ENCODE data around the gene C1orf87.

GRCh38 chr1:59977075-59977410 lies 96.5 kb downstream of the C1orf87 start:
- no peak for TF ChIP-seq POLR2AphosphoS5 (IDR thresholded peaks at IDR 0.05; ENCODE audit: low read depth, low read length)
- no peak for TF ChIP-seq CTCF (IDR thresholded peaks at IDR 0.05 in 2 of 3, conservative IDR thresholded peaks at IDR 0.05 in 1 of 3; ENCODE audit: borderline replicate concordance in 1 of 3, insufficient read depth in 1 of 3, low read depth in 2 of 3, low read length in 2 of 3)
- TF ChIP-seq POLR2A (IDR thresholded peaks at IDR 0.05; ENCODE audit: borderline replicate concordance, extremely low read depth, insufficient read depth, insufficient read length): no peak
- TF ChIP-seq TCF7L2 (IDR thresholded peaks at IDR 0.05; ENCODE audit: borderline replicate concordance, extremely low read depth, insufficient read depth, insufficient read length): no peak
- TF ChIP-seq CEBPB (IDR thresholded peaks at IDR 0.05; ENCODE audit: low read depth): no peak
- no peak for TF ChIP-seq EZH2phosphoT487 (IDR thresholded peaks at IDR 0.05; ENCODE audit: borderline replicate concordance)
- no peak for TF ChIP-seq YY1 (IDR thresholded peaks at IDR 0.05; ENCODE audit: extremely low read depth, insufficient replicate concordance, low read depth, low read length)
- TF ChIP-seq ZNF274 (IDR thresholded peaks at IDR 0.05; ENCODE audit: low read depth, low read length): no peak
- TF ChIP-seq CBX3 (IDR thresholded peaks at IDR 0.05; ENCODE audit: low read depth): no peak
- TF ChIP-seq MAX (IDR thresholded peaks at IDR 0.05): no peak
- TF ChIP-seq ELF1 (IDR thresholded peaks at IDR 0.05; ENCODE audit: borderline replicate concordance, low read depth): no peak
- TF ChIP-seq EZH2 (IDR thresholded peaks at IDR 0.05): no peak
- TF ChIP-seq RAD21 (IDR thresholded peaks at IDR 0.05; ENCODE audit: low read depth): no peak
- TF ChIP-seq SP1 (IDR thresholded peaks at IDR 0.05; ENCODE audit: low read depth): no peak
